ENCODE data around the gene HCN4.
A peak's percentile ranks its signal among the peaks of the same experiment; 100 is the strongest.
"Not testable (repeated sequence)": the region's sequence is repeated elsewhere in the genome, so short reads cannot be mapped to it uniquely, and the experiment has no call there.

The HCN4 gene

DNA sequence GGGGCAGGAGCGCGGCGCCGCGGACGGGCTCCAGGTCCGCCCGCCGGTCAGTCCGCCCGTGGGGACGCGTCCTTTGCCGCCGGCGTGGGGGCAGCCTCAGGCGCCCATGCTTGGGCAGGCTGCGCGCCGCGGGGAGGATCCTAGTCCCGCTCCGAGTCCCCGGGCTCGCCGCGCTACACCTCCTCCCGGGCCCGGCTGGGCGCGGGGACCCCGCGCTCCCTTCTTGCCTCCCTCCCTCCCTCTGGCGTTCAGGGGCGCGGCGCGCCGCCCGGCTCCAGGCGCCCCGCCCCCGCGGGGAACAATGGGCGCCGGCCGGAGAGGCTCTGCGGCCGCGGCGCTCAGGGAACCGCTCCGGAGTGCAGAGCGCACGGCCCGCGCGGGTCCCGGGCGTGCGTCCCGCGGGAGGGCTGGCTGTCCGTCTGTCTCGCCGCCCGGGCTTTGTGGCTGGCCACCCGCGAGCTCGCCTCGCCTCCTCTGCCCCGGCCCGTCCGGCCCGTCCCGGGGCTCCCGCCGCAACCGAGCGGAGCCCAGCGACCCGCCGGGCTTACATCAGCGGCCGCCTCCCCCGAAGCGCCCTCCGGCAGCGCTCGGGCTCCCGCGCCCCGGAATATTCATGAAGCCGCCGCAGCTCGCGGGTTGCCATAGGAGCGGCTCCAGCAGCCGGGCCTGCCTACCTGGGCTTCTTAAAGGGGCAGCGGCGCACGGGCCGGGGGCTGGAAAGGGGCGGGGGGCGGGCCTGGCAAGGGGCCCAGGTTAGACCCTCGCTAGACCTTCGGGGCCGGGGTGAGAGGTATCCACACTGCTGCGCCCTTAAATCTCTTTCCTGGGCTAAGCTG is at the start of gene HCN4:
Gene HCN4 (minus strand): TSS at position 658 of the 836 bp plus-strand sequence. CDS start 688 bp downstream, outside the sequence.
- no peak for DNase-seq (ENCODE audit: low spot score)

GRCh38 chr15:73414876-73415275 is 46.1 kb upstream of the HCN4 start:
- no peak for DNase-seq (ENCODE audit: low spot score)

DNA sequence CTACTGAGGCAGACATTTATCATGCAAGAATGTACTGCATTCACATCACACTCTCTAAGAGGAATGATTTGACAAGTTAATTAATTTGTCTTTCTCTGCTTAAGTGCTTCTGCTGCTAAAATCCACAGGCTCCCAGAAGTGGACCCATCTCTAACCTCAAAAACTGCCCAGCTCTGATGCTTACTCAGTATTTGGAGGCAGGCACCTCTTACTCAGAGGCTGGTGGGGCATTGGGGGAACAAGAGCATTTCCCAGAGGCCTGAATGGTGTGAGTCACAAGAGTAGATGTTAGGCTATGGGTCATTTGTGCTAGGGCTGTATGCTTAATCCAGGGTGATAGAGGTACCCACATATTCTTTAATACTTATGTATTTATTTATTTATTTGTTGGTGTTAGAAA is 34.4 kb upstream of the HCN4 start:
- no peak for DNase-seq (ENCODE audit: low spot score)

DNA sequence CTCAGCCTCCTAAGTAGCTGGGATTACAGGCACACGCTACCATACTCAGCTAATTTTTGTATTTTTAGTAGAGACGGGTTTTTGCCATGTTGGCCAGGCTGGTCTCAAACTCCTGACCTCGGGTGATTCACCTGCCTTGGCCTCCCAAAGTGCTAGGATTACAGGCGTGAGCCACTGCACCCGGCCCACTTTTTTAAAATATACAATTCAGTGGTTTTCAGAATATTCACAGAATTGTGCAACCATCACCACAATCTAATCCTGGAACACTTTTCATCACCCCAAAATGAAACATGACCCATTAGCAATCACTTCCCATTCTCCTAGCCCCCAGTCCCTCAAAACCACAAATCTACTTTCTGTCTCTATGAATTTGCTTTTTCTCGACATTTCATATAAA is 31.5 kb upstream of the HCN4 start:
- DNase-seq (ENCODE audit: low spot score): not testable (repeated sequence)

- no peak for DNase-seq (ENCODE audit: low spot score)
These were observed 30.1 kb upstream of the HCN4 start for GRCh38 chr15:73398861-73399260.

DNA sequence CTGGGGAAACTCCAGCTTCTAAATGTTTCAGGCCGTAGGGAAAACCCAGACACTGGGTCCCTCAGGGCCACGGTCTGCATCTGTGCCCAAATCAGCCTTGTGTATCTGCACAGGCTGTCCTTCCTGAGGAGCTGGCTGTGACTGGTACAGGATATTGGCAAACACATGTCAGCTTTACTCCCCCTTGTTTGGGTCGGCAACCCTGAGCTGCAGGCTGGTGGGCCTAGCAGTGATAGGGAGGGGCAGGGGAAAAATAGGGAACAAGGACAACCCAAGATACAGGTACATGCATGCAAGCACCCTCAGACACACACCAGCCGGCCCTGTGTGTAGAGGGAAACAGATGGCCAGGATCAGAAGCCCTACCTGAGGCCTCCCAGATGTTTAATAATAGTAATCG is 28.7 kb upstream of the HCN4 start:
- DNase-seq (ENCODE audit: low spot score): no peak

GRCh38 chr15:73395671-73396070 is 26.9 kb upstream of the HCN4 start:
- no peak for DNase-seq (ENCODE audit: low spot score)

- DNase-seq (ENCODE audit: low spot score): no peak
These were observed 26.0 kb upstream of the HCN4 start for GRCh38 chr15:73394782-73395181.

DNA sequence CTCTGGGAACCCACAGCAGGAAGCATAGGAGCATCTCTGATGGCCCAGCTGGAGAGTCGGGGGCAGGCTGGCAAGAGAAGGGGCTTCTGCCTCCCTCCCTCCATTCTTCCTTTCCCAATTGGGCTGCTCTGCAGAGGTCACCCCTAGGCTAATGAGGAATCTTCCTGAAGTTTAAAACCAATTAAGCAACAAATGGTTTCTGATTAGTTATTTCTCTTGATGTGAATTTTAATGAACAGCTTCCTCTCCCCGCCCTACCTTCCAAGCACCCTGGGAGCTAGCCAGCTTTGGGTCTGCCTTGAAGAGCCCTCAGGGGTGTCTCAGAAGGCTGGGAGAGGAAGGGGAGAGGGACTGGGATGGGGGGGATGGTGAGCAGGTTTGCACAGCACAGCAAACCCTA is 24.6 kb upstream of the HCN4 start:
- DNase-seq (ENCODE audit: low spot score): no peak

DNA sequence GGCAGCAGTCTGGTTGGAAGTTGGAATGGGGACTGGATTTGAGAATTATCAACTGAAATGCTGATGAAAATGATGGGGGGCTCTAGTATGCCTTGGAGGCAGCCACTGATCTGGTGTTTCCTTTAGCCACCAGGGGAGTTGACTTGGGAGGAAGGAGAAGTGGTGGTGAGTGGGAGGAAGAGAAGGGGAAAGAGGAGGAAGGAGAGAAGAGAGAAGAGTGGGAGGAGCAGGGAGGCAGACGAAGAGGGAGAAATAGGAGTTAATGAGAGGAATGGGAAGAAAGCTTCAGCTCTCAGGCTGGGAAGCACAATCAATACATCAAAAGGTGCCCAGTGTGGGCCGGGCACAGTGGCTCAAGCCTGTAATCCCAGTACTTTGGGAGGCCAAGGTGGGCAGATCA is 23.3 kb upstream of the HCN4 start:
- DNase-seq (ENCODE audit: low spot score): no peak

GRCh38 chr15:73391128-73391872 is 22.5 kb upstream of the HCN4 start:
- no peak for DNase-seq (ENCODE audit: low spot score)

GRCh38 chr15:73389971-73390544 is 21.3 kb upstream of the HCN4 start:
- DNase-seq (ENCODE audit: low spot score): no peak

GRCh38 chr15:73389539-73389938 is 20.8 kb upstream of the HCN4 start:
- no peak for DNase-seq (ENCODE audit: low spot score)

DNA sequence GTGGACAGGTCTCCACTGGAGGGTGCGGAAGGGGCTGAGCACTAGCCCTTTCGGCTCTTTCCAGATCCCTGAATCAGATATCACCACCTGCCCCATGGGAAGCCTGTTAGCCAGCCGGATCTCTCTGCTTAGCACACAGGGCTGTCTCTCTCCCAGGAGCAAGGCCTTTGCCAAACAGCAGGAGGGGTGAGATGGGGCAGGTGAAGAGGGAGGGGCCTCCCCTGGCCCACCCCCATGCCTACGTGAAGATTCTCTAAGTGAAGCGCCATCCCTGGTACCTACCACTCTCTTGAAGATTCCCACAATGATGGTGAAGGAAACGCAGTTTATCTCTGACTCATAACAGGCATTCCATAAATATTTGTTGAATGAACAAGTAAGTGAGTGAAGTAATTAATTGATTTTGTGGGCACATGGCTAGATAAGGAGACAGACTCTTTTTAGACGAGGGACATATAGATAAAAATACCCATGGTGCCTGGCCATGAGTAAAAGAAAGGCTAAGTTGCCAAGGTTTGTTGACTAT is 19.6 kb upstream of the HCN4 start:
- DNase-seq (ENCODE audit: low spot score): peak; percentile 25

DNA sequence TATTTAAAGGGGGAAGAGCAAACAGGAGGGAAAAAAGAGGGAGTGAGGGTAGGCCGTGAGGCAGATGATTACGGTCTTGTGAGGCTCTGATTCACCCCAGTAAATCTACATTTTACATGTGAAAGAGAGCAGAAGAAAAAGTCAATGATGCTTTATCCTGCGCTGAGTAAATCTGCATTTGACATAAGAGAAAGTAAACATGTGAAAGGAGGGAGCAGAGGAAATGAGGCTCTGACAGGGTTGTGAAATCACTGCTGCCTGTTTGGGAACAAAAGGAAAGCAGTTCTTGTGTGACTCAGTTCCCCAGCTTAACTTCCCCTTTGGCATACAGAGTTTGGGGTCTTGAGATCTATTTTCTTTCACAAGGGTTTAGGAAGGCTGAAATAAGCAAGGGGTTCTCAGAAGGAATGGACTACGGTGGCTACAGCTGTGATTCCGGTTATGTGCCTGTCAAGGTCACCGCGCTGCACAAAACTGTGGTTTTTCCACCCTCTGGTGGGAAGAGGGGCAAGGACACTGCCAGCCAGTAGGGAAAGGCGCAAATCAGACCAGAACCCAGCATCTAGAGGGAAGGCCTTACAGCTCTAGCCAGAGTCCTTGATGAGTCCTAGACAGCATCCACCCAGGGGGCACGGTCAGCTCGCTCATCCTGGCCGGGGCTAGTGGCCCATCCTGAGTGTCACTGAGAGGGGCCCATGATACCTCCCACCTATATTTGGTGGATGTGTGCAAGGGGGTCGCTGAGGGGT is 18.9 kb upstream of the HCN4 start:
- no peak for DNase-seq (ENCODE audit: low spot score)

- DNase-seq (ENCODE audit: low spot score): no peak
These were observed 18.2 kb upstream of the HCN4 start for GRCh38 chr15:73386886-73387506.

- DNase-seq (ENCODE audit: low spot score): no peak
These were observed 17.5 kb upstream of the HCN4 start for GRCh38 chr15:73386238-73386637.

DNA sequence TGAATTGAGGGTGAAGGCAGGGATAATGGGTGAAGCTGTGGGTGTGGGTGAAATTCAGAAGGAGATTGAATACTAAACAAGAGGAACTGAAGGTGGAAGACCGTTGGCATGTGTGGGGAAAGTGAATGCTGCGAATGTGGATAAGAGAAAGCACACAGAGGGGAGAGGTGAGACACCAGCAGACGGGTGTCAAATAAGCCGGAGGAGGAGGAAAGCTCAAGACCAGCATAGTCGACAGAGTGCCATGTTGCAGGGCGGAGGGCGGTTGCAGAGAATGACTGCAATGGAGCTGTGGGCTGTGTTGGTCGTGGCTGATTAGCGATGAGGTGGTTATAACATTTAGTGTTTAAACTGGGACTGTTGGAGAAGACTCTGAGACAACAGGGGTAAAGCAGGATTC is 16.4 kb upstream of the HCN4 start:
- DNase-seq (ENCODE audit: low spot score): no peak

DNA sequence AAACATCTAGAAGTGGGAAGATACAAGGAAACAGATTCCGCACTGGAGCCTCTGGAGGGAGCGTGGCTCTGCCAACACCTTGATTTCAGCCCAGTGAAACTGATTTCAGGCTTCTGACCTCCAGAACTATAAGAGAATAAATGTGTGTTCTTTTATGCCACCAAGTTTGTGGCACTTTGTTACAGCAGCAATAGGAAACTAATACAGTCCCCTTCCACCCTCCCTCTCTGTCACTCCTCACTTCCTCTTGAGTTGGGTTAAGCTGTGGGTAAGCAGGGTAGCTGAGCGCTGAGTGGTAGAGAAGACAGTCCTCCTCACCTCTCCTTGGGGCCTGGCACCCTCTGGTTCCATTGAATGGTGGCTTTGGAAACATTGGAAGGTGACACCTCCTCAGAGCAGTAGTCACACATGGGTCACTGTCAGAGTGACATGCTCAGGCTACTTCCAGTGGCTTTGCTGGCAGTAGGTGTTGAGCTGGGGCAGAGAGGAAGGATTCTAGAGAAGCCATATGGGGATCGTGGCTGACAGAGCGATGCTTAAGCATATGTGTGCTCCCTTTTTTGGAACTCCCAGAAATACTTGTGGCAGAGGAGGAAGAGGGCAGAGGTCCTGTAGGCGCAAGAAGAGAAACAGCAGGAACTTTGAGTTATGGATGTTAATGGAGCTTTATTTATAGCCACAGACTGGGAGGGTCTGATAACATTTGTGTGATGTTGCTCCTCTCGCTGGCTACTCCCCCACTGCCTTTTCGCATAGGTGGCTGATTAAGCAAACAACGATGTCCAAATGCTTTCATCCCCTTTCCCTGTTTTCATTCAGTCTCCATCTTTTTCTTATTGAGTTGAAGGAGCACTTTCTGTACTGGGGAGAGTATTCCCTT is 14.8 kb upstream of the HCN4 start:
- no peak for DNase-seq (ENCODE audit: low spot score)

GRCh38 chr15:73382115-73382514 is 13.4 kb upstream of the HCN4 start:
- no peak for DNase-seq (ENCODE audit: low spot score)

GRCh38 chr15:73380661-73381060 is 11.9 kb upstream of the HCN4 start:
- DNase-seq (ENCODE audit: low spot score): no peak
